ENCODE measurements around the gene DIABLO.

Gene DIABLO

DNA sequence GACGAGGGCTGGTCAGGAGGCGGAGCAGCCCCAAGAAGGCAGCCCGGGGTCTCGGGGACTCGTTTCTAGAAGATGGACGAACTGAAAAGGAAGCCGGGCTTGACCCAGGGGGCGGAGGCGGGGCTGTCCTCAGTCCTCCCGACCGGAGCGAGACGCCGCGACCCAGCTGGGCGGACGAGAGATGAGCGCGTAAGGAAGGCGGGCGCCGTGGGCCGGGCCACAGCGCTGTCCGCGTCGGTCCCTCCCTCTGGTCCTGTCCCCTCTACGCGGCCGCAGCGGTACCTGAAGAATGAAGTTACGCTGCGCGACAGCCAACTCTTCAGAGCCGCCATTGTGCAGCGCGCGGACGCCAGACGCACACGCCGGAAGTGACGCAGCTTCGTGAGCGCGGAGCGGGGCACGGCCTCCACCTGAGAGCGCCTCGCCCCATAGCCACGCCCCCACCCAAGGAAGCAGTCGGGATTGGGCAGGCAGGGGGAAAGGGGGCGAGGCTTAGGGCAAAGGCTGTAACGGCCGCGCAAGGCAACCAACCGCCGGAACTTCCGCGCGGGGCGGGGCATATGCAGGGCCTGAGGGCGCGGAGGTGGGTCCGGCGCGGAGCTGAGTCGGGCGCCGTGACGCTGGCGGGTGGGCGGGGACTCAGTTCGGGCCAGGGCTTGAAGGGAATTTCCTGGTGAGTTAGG, at the start of gene DIABLO:
Gene DIABLO, minus strand, starts transcription at position 370 of the 683 bp plus-strand sequence. Its CDS starts 38 bp downstream, at position 332.
- no peak for TF ChIP-seq EZH2phosphoT487 (IDR thresholded peaks at IDR 0.05; ENCODE audit: low read depth)
- TF ChIP-seq, protein P1, sequence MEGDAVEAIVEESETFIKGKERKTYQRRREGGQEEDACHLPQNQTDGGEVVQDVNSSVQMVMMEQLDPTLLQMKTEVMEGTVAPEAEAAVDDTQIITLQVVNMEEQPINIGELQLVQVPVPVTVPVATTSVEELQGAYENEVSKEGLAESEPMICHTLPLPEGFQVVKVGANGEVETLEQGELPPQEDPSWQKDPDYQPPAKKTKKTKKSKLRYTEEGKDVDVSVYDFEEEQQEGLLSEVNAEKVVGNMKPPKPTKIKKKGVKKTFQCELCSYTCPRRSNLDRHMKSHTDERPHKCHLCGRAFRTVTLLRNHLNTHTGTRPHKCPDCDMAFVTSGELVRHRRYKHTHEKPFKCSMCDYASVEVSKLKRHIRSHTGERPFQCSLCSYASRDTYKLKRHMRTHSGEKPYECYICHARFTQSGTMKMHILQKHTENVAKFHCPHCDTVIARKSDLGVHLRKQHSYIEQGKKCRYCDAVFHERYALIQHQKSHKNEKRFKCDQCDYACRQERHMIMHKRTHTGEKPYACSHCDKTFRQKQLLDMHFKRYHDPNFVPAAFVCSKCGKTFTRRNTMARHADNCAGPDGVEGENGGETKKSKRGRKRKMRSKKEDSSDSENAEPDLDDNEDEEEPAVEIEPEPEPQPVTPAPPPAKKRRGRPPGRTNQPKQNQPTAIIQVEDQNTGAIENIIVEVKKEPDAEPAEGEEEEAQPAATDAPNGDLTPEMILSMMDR (IDR thresholded peaks at IDR 0.05; ENCODE audit: low read depth, low read length), result no peak
- peaks cover 43% of the 10 kb centered on the region for H3K79me2 ChIP-seq (ENCODE audit: low read length)
- H3K4me2 ChIP-seq (ENCODE audit: low read length), result peak within 1 kb of the TSS; percentile 87
- no peak within 1 kb of the TSS; the same call in 1 of the 2 replicates for H2AFZ ChIP-seq (ENCODE audit: low read depth, low read length)
- H3K9me3 ChIP-seq (ENCODE audit: insufficient read depth, low read length), result no peaks in the 10 kb centered on the region
- H3K36me3 ChIP-seq (replicated peaks; ENCODE audit: low read depth, low read length), result peaks cover 23% of the 10 kb centered on the region
- peak within 1 kb of the TSS; percentile 89 for H3K4me3 ChIP-seq (ENCODE audit: low read length)
- peak within 1 kb of the TSS; percentile 62 for H3K27ac ChIP-seq (ENCODE audit: low read length)
- H3K9ac ChIP-seq (ENCODE audit: low read length), result peak within 1 kb of the TSS; percentile 74
- H3K27me3 ChIP-seq (ENCODE audit: low read depth, low read length), result no peaks in the 10 kb centered on the region
- H3K4me1 ChIP-seq (ENCODE audit: low read length), result peaks cover 13% of the 10 kb centered on the region
- H4K20me1 ChIP-seq (ENCODE audit: insufficient read depth, low read length), result peaks cover 4% of the 10 kb centered on the region

DNA sequence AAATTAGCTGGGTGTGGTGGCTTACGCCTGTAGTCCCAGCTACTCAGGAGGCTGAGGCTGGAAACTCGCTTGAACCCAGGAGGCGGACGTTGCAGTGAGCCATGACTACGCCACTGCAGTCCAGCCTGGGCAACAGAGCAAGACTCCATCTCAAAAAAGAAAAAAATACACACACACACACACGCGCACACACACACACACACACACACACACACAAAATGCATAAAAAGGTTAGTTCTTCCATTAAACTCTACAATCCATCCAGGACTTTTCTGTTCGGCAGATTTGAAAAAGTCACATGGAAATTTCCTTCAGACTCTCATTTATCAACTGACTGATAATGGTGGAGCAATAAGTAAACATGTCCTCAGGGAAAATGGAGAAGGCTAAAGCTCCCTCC, 49.6 kb upstream of the DIABLO start:
- H4K20me1 ChIP-seq (ENCODE audit: insufficient read depth, low read length), result no peaks in the 10 kb centered on the region
- H3K79me2 ChIP-seq (ENCODE audit: low read length), result no peaks in the 10 kb centered on the region
- no peaks in the 10 kb centered on the region for H3K4me1 ChIP-seq (ENCODE audit: low read length)
- no peaks in the 10 kb centered on the region for H3K9me3 ChIP-seq (ENCODE audit: insufficient read depth, low read length)
- TF ChIP-seq EZH2phosphoT487 (IDR thresholded peaks at IDR 0.05; ENCODE audit: low read depth), result no peak
- TF ChIP-seq, protein P1 (IDR thresholded peaks at IDR 0.05; ENCODE audit: low read depth, low read length), result no peak
- no peak overlapping the region for H3K4me2 ChIP-seq (ENCODE audit: low read length)
- peaks cover 3% of the 10 kb centered on the region for H3K36me3 ChIP-seq (replicated peaks; ENCODE audit: low read depth, low read length)
- H3K27ac ChIP-seq (ENCODE audit: low read length), result no peak overlapping the region
- no peak overlapping the region for H2AFZ ChIP-seq (ENCODE audit: low read depth, low read length)
- H3K4me3 ChIP-seq (ENCODE audit: low read length), result no peak overlapping the region
- H3K9ac ChIP-seq (ENCODE audit: low read length), result no peak overlapping the region
- no peaks in the 10 kb centered on the region for H3K27me3 ChIP-seq (ENCODE audit: low read depth, low read length)

DNA sequence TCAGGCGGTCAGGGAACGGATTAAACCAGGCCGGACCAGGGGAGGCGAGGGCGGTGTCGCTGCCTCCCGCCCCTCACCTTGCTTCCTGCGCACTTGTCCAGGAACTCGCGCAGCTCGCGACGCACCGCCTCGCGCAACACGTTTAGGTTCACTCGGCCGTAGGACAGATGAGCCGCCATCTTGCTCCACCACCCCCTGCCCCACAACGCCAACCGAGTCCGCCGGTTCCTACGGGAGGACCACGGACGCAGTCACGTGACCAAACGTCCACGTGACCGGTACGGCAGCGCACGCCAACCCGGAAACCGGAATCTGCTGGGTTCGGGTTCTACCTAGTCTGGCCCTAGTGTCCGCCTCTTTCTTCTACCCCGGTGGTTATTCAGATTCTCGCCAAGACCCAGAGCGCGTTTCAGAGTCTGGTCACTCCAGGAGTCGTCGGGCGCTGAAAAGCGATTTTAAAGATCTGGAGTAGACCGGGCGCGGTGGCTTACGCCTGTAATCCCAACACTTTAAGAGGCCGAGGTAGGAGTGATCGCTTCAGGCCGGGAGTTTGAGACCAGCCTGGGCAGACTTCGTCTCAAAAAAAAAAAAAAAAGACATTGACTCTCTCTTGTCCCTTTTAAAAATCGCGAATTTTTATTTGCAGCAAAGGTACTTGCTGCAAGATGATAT, 40.5 kb upstream of the DIABLO start, which contains the start of gene VPS33A:
Gene VPS33A, minus strand, starts transcription at position 265 of the 672 bp plus-strand sequence. Its CDS starts 86 bp downstream, at position 179.
- H3K27ac ChIP-seq (ENCODE audit: low read length), result peak within 1 kb of the TSS; percentile 67
- H3K9me3 ChIP-seq (ENCODE audit: insufficient read depth, low read length), result no peaks in the 10 kb centered on the region
- peak within 1 kb of the TSS; percentile 89 for H3K4me3 ChIP-seq (ENCODE audit: low read length)
- H4K20me1 ChIP-seq (ENCODE audit: insufficient read depth, low read length), result no peaks in the 10 kb centered on the region
- peaks cover 11% of the 10 kb centered on the region for H3K4me1 ChIP-seq (ENCODE audit: low read length)
- H3K9ac ChIP-seq (ENCODE audit: low read length), result peak within 1 kb of the TSS; percentile 79
- peaks cover 12% of the 10 kb centered on the region for H3K79me2 ChIP-seq (ENCODE audit: low read length)
- peak within 1 kb of the TSS; percentile 87 for H2AFZ ChIP-seq (ENCODE audit: low read depth, low read length)
- TF ChIP-seq EZH2phosphoT487 (IDR thresholded peaks at IDR 0.05; ENCODE audit: low read depth), result no peak
- TF ChIP-seq, protein P1 (IDR thresholded peaks at IDR 0.05; ENCODE audit: low read depth, low read length), result no peak
- H3K4me2 ChIP-seq (ENCODE audit: low read length), result peak within 1 kb of the TSS; percentile 92
- peaks cover 3% of the 10 kb centered on the region for H3K36me3 ChIP-seq (replicated peaks; ENCODE audit: low read depth, low read length)
- H3K27me3 ChIP-seq (ENCODE audit: low read depth, low read length), result no peaks in the 10 kb centered on the region

DNA sequence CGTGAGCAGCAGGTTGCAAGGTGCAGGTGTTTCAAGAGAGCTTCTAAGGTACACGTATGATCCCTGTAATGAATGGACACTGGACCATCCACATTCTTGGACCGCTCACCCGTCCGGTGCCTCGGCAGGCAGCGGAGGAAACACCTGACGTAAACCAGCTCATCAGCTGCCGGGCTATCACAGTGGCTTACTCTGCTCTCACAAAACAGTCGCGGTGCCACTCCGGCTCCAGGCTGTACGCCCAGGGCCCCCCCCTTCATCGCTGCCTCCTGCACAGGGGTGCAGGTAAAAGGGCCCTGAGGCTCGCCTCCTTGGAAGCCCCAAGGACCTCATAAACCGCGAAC, 40.0 kb upstream of the DIABLO start:
- peaks cover 11% of the 10 kb centered on the region for H3K4me1 ChIP-seq (ENCODE audit: low read length)
- H3K36me3 ChIP-seq (replicated peaks; ENCODE audit: low read depth, low read length), result peaks cover 7% of the 10 kb centered on the region
- H3K9me3 ChIP-seq (ENCODE audit: insufficient read depth, low read length), result no peaks in the 10 kb centered on the region
- peak overlapping the region; percentile 79 for H3K9ac ChIP-seq (ENCODE audit: low read length)
- no peaks in the 10 kb centered on the region for H3K27me3 ChIP-seq (ENCODE audit: low read depth, low read length)
- peak overlapping the region; percentile 45 for H3K27ac ChIP-seq (ENCODE audit: low read length)
- H3K79me2 ChIP-seq (ENCODE audit: low read length), result peaks cover 12% of the 10 kb centered on the region
- TF ChIP-seq, protein P1 (IDR thresholded peaks at IDR 0.05; ENCODE audit: low read depth, low read length), result no peak
- no peak for TF ChIP-seq EZH2phosphoT487 (IDR thresholded peaks at IDR 0.05; ENCODE audit: low read depth)
- H4K20me1 ChIP-seq (ENCODE audit: insufficient read depth, low read length), result no peaks in the 10 kb centered on the region
- peak overlapping the region; percentile 92 for H3K4me2 ChIP-seq (ENCODE audit: low read length)
- H3K4me3 ChIP-seq (ENCODE audit: low read length), result peak overlapping the region; percentile 89
- H2AFZ ChIP-seq (ENCODE audit: low read depth, low read length), result peak overlapping the region; percentile 87

All from OCI-LY3 (cell line).